K562 (cell line): ENCODE measurements around the gene NR3C2. TPM values are rescaled to one million over a fixed set of nuclear protein-coding genes. Genes with fewer than 3 reads are reported as not detected.

Source experiments
- ATAC-seq: fragments of 200-7000 bp; cut with Tn5 transposase; 3 replicates; pipeline ENCODE4 v1.9.1; 2020; ENCODE audit warnings: moderate library complexity
- BruUV-seq: library from RNA; stranded (reverse); fragments of 400-500 nt; replicated peaks from 2 replicates; lab custom pipeline; 2021; lab: Mats Ljungman, UMichigan
- CTCF ChIA-PET: fragments of 300-600 bp; formaldehyde crosslinking; extraction: SDS; loops from one replicate; lab custom pipeline; 2021; ENCODE audit warnings: low intra/inter-chr PET ratio; lab: Yijun Ruan, JAX
- POLR2A ChIA-PET: fragments of 300-600, 350-650 bp; sonication (Branson Sonifier 250); formaldehyde crosslinking; extraction: SDS; loops from one replicate; lab custom pipeline; 2021; ENCODE audit warnings: antibody characterized with exemption, inconsistent platforms; lab: Yijun Ruan, JAX
- DNase-seq, 4 experiments: peaks; one replicate each; pipeline versions ENCODE4 v3.0.0 to v3.0.0-alpha.2; 2011 to 2018; ENCODE audit warnings: low spot score in 3 of 4, mixed read lengths in 3 of 4; ENCODE audit errors: extremely low read depth in 1 of 4
- FAIRE-seq: peaks from 2 replicates; lab custom pipeline; 2011; peaks lifted over from hg19 to GRCh38; lab: Jason Lieb, UNC
- H2AFZ ChIP-seq: 2 replicates; pipeline ENCODE4 v1.6.0; 2011; ENCODE audit warnings: low read depth, low read length, control low read depth, inconsistent platforms
- H3K27ac ChIP-seq: fragments of 200-600 bp; 3 replicates; pipeline ENCODE4 v1.8.0; 2011; ENCODE audit warnings: low read depth, mild to moderate bottlenecking, control low read depth, inconsistent platforms, low read length, moderate library complexity, mixed read lengths; ENCODE audit errors: extremely low read depth
- H3K27me3 ChIP-seq, 2 experiments: fragments of 300-600 bp in 1 of 2; 2 replicates in 1 of 2; 3 replicates in 1 of 2; pipeline versions ENCODE4 v1.6.0 to v1.8.0; 2011; ENCODE audit warnings: inconsistent platforms in 2 of 2, low read length in 2 of 2, mild to moderate bottlenecking in 1 of 2, mixed read lengths in 1 of 2, moderate library complexity in 1 of 2; ENCODE audit not compliant: control insufficient read depth in 2 of 2, insufficient read depth in 2 of 2
- H3K36me3 ChIP-seq: fragments of 300-600 bp; 3 replicates; pipeline ENCODE4 v1.8.0; 2011; ENCODE audit warnings: mild to moderate bottlenecking, low read length, inconsistent platforms; ENCODE audit not compliant: control insufficient read depth, insufficient read depth
- H3K4me1 ChIP-seq, 2 experiments: fragments of 200-600 bp in 1 of 2; replicated peaks in 1 of 2; 2 replicates in 1 of 2; 3 replicates in 1 of 2; pipeline versions ENCODE4 v1.5.1 to v1.8.0; 2011; ENCODE audit warnings: inconsistent platforms in 2 of 2, low read length in 2 of 2, mild to moderate bottlenecking in 1 of 2, mixed read lengths in 1 of 2, moderate library complexity in 1 of 2; ENCODE audit not compliant: control insufficient read depth in 2 of 2, insufficient read depth in 2 of 2
- H3K4me2 ChIP-seq: 2 replicates; pipeline ENCODE4 v1.6.1; 2011; ENCODE audit warnings: low read length, control low read depth, inconsistent platforms, mixed read lengths; ENCODE audit not compliant: insufficient read depth
- H3K4me3 ChIP-seq: fragments of 200-600 bp; sonication (generic), shearing (Covaris generic); 2 replicates; pipeline ENCODE4 v1.5.1; 2016; ENCODE audit warnings: control low read depth, inconsistent platforms
- H3K79me2 ChIP-seq: fragments of 200-600 bp; 3 replicates; pipeline ENCODE4 v1.8.0; 2011; ENCODE audit warnings: low read length, inconsistent platforms; ENCODE audit not compliant: control insufficient read depth, insufficient read depth
- H3K9ac ChIP-seq, 2 experiments: 2 replicates each; pipeline versions ENCODE4 v1.6.0 to v1.6.1; 2011; ENCODE audit warnings: low read depth in 2 of 2, low read length in 2 of 2, control low read depth in 1 of 2, inconsistent platforms in 1 of 2, mild to moderate bottlenecking in 1 of 2, mixed read lengths in 1 of 2; ENCODE audit not compliant: insufficient read depth in 1 of 2
- H3K9me1 ChIP-seq: one replicate; pipeline ENCODE4 v1.6.0; 2011; ENCODE audit warnings: inconsistent platforms, mild to moderate bottlenecking, low read length, moderate library complexity; ENCODE audit not compliant: control insufficient read depth, insufficient read depth
- H3K9me3 ChIP-seq: replicated peaks from 2 replicates; pipeline ENCODE4 v1.5.1; 2011; ENCODE audit warnings: low read depth, low read length, inconsistent platforms; ENCODE audit not compliant: control insufficient read depth, insufficient read depth
- H4K20me1 ChIP-seq: replicated peaks from 2 replicates; pipeline ENCODE4 v1.6.1; 2011; ENCODE audit warnings: low read length, inconsistent platforms, mixed read lengths; ENCODE audit not compliant: control insufficient read depth, insufficient read depth
- ATF3 ChIP-seq, 2 experiments: fragments of 450-650 bp in 1 of 2; sonication (generic) in 1 of 2; formaldehyde crosslinking in 1 of 2; IDR thresholded peaks in 1 of 2; conservative IDR thresholded peaks in 1 of 2; 2 replicates each; pipeline versions ENCODE4 v1.6.1 to v1.8.1; 2016 to 2023; ENCODE audit warnings: mild to moderate bottlenecking in 2 of 2, moderate library complexity in 2 of 2, inconsistent platforms in 1 of 2, missing genetic modification reagents in 1 of 2
- ATF4 ChIP-seq: fragments of 450-650 bp; formaldehyde crosslinking; IDR thresholded peaks from 2 replicates; pipeline ENCODE4 v1.4.0; 2022; ENCODE audit warnings: mild to moderate bottlenecking, moderate library complexity
- BCOR ChIP-seq: fragments of 450-650 bp; IDR thresholded peaks from 2 replicates; pipeline ENCODE4 v1.6.1; 2016
- CEBPG ChIP-seq, 3 experiments: fragments of 200-800 bp in 1 of 3; sonication (Bioruptor generic) in 1 of 3; sonication (generic) in 1 of 3; formaldehyde crosslinking in 1 of 3; IDR thresholded peaks in 2 of 3; conservative IDR thresholded peaks in 1 of 3; 2 replicates each; pipeline versions ENCODE4 v1.6.1 to v1.8.0; 2016 to 2022; ENCODE audit warnings: missing compliant biosample characterization in 2 of 3, missing genetic modification characterization in 2 of 3, mild to moderate bottlenecking in 1 of 3, missing genetic modification reagents in 1 of 3
- E2F6 ChIP-seq, 2 experiments: IDR thresholded peaks; 2 replicates each; pipeline ENCODE4 v1.6.1; 2011; ENCODE audit warnings: borderline replicate concordance in 1 of 2, control low read depth in 1 of 2, low read depth in 1 of 2, low read length in 1 of 2, mild to moderate bottlenecking in 1 of 2, mixed read lengths in 1 of 2, moderate library complexity in 1 of 2; ENCODE audit not compliant: insufficient read depth in 1 of 2, insufficient read length in 1 of 2, poor library complexity in 1 of 2, severe bottlenecking in 1 of 2; ENCODE audit errors: extremely low read depth in 1 of 2
- TRIM24 ChIP-seq, 2 experiments: fragments of 450-650 bp; IDR thresholded peaks; 2 replicates each; pipeline ENCODE4 v1.6.1; 2016
- ZFP1 ChIP-seq: fragments of 450-650 bp; formaldehyde crosslinking; IDR thresholded peaks from 2 replicates; pipeline ENCODE4 v1.4.0; 2020; ENCODE audit warnings: mild to moderate bottlenecking, mixed read lengths
- ZNF134 ChIP-seq: fragments of 250-450 bp; sonication (Bioruptor Pico); conservative IDR thresholded peaks from 2 replicates; pipeline ENCODE4 v1.4.0; 2020
- ZNF584 ChIP-seq: fragments of 200-800 bp; sonication (Bioruptor generic); IDR thresholded peaks from 2 replicates; pipeline ENCODE4 v1.6.1; 2016; ENCODE audit warnings: low read depth, mild to moderate bottlenecking, missing genetic modification characterization, missing compliant biosample characterization
- ZSCAN32 ChIP-seq: fragments of 450-650 bp; formaldehyde crosslinking; IDR thresholded peaks from 2 replicates; pipeline ENCODE4 v1.4.0; 2020; ENCODE audit warnings: mild to moderate bottlenecking, moderate library complexity
- WGBS: fragments of 100-300 bp; shearing (Covaris generic); methylation state at CpG from one replicate; pipeline ENCODE4 v1.1.6; 2016; ENCODE audit warnings: low coverage, mixed read lengths; ENCODE audit not compliant: insufficient coverage; ENCODE audit errors: missing lambda C conversion rate; 5-methylcytosine and 5-hydroxymethylcytosine counted together
- in situ Hi-C: fragments of 300-500 bp; cut with MboI; formaldehyde crosslinking; loops from 4 replicates; pipeline ENCODE4 v1.15.0; 2018; ENCODE audit warnings: inconsistent platforms, mixed read lengths
- intact Hi-C: fragments of 100-400 bp; cut with micrococcal nuclease; formaldehyde crosslinking; loops from 2 replicates; pipeline ENCODE4 v1.14.2; 2022
- polyA plus RNA-seq, 8 experiments: library from polyadenylated mRNA; depleted of rRNA in 4 of 8; stranded (reverse) in 5 of 8; unstranded in 3 of 8; fragments of >200 nt; fragmentation: Nextera tagmentation in 2 of 8; fragmentation: Illumina TruSeq in 1 of 8; extraction: Ambion mirVana in 2 of 8; extraction: Trizol in 1 of 8; gene quantifications; 2 replicates each; pipeline versions ENCODE4 v1.2.1 to v1.2.3, GENCODE V29; 2011 to 2014; ENCODE audit warnings: inconsistent platforms in 1 of 8, missing spikeins in 1 of 8
- total RNA-seq, 7 experiments: library from RNA; depleted of rRNA in 6 of 7; stranded (reverse); fragments of >200 nt in 6 of 7; fragmentation: Illumina TruSeq in 2 of 7; extraction: Trizol in 2 of 7; gene quantifications; 2 replicates each; pipeline versions ENCODE4 v1.2.1 to v1.2.3, GENCODE V29; 2011 to 2021; ENCODE audit warnings: low replicate concordance in 1 of 7

Gene NR3C2
- total and polyA plus RNA-seq, 9 of the 15 experiments (the other 6 are each of a cell fraction or from before 2014, with no cell fraction given) = 0.01 to 0.28 (median 0.16) TPM; not detected in 2

GRCh38 chr4:148030193-148030873 is 411.9 kb downstream of the NR3C2 start:
- in situ Hi-C loops (no loop called here), intact Hi-C loops (no loop called here)
- no peak overlapping the region for H3K4me2 ChIP-seq
- DNase-seq = no peak
- no peak overlapping the region for H2AFZ ChIP-seq
- H3K4me1 ChIP-seq = no peaks in the 10 kb centered on the region
- FAIRE-seq = no peak
- H3K36me3 ChIP-seq = no peaks in the 10 kb centered on the region
- H3K9ac ChIP-seq = no peak overlapping the region
- no peaks in the 10 kb centered on the region for H3K27me3 ChIP-seq
- ATAC-seq = no peak
- H3K9me1 ChIP-seq = no peaks in the 10 kb centered on the region
- H3K79me2 ChIP-seq = no peaks in the 10 kb centered on the region
- H3K4me3 ChIP-seq = no peak overlapping the region
- ChIA-PET POLR2A (interaction anchor here (0.6 to 0.9 kb wide), 2 partner anchors 23 to 47 kb away, joined by 3 read pairs; no protein-coding TSS in a partner anchor), CTCF (no interaction called here)
- H3K27ac ChIP-seq = no peak overlapping the region
- WGBS = 0% methylated on average over 2 of the region's 2 CpGs
- no TSS peak for BruUV-seq
- no peaks in the 10 kb centered on the region for H3K9me3 ChIP-seq
- TF ChIP-seq ZSCAN32 (CRISPR knock-in tag) (0 out of 2 replicates have a peak, but pooled peaks have one; percentile 43), ATF4 (CRISPR knock-in tag) (0 out of 2 replicates have a peak, but pooled peaks have one; percentile 79), TRIM24 (IDR thresholded peaks at IDR 0.05) (peak in 1 of 2 experiments; percentile 62; a peak in 1 of 4 replicates), BCOR (no peak), ZNF584 (CRISPR knock-in tag) (0 out of 2 replicates have a peak, but pooled peaks have one; percentile 33), ZFP1 (CRISPR knock-in tag) (no peak), ATF3 (IDR thresholded peaks at IDR 0.05) (peak; percentile 53; the same call in 1 of the 2 replicates), ATF3 (CRISPR knock-in tag; conservative IDR thresholded peaks at IDR 0.05) (no peak), E2F6 (IDR thresholded peaks at IDR 0.05; ENCODE audit: borderline replicate concordance in 1 of 2, extremely low read depth in 1 of 2, insufficient read depth in 1 of 2, insufficient read length in 1 of 2, low read depth in 1 of 2, low read length in 1 of 2, poor library complexity in 1 of 2, severe bottlenecking in 1 of 2) (no peak), ZNF134 (no peak), CEBPG (CRISPR knock-in tag; IDR thresholded peaks at IDR 0.05) (no peak), CEBPG (tag; conservative IDR thresholded peaks at IDR 0.05 in 1 of 2, IDR thresholded peaks at IDR 0.05 in 1 of 2) (peak; percentile 86 to 91)
- H4K20me1 ChIP-seq = no peaks in the 10 kb centered on the region
